ENCODE data around the gene COMMD1.

The COMMD1 gene

GRCh38 chr2:61882850-61883249 is 22.6 kb upstream of the COMMD1 start:
- TF ChIP-seq CTCF (IDR thresholded peaks at IDR 0.05; ENCODE audit: borderline replicate concordance, insufficient read depth, low read depth, low read length), result no peak
- no peak overlapping the region for H3K4me3 ChIP-seq (ENCODE audit: low read depth, low read length)

GRCh38 chr2:61885896-61886603 is 19.4 kb upstream of the COMMD1 start:
- H3K4me3 ChIP-seq (ENCODE audit: low read depth, low read length), result no peak overlapping the region
- no peak for TF ChIP-seq CTCF (IDR thresholded peaks at IDR 0.05; ENCODE audit: borderline replicate concordance, insufficient read depth, low read depth, low read length)

- H3K4me3 ChIP-seq (ENCODE audit: low read depth, low read length), result peak overlapping the region; percentile 58
- TF ChIP-seq CTCF (IDR thresholded peaks at IDR 0.05; ENCODE audit: borderline replicate concordance, insufficient read depth, low read depth, low read length), result no peak
These were observed 17.7 kb upstream of the COMMD1 start for GRCh38 chr2:61887717-61888266.

- TF ChIP-seq CTCF (IDR thresholded peaks at IDR 0.05; ENCODE audit: borderline replicate concordance, insufficient read depth, low read depth, low read length), result no peak
These were observed 17.0 kb upstream of the COMMD1 start, which contains the start of gene CCT4 for GRCh38 chr2:61888267-61889055. CCT4 (minus strand) TSS chr2:61888656; CDS start chr2:61888507, 149 bp downstream.

GRCh38 chr2:61898810-61899209 is 6.7 kb upstream of the COMMD1 start:
- no peak overlapping the region for H3K4me3 ChIP-seq (ENCODE audit: low read depth, low read length)
- TF ChIP-seq CTCF (IDR thresholded peaks at IDR 0.05; ENCODE audit: borderline replicate concordance, insufficient read depth, low read depth, low read length), result peak; percentile 51; the same call in 1 of the 2 replicates

More at GRCh38 chr2:61888267-61889055, 17.0 kb upstream of the COMMD1 start, which contains the start of gene CCT4:
- peak within 1 kb of the TSS; percentile 58 for H3K4me3 ChIP-seq (ENCODE audit: low read depth, low read length)

GRCh38 chr2:61900281-61900680 is 5.2 kb upstream of the COMMD1 start:
- H3K4me3 ChIP-seq (ENCODE audit: low read depth, low read length), result no peak overlapping the region
- TF ChIP-seq CTCF (IDR thresholded peaks at IDR 0.05; ENCODE audit: borderline replicate concordance, insufficient read depth, low read depth, low read length), result no peak

Measured in GM12875 (cell line).